ENCODE data around the gene SETMAR.

DNA sequence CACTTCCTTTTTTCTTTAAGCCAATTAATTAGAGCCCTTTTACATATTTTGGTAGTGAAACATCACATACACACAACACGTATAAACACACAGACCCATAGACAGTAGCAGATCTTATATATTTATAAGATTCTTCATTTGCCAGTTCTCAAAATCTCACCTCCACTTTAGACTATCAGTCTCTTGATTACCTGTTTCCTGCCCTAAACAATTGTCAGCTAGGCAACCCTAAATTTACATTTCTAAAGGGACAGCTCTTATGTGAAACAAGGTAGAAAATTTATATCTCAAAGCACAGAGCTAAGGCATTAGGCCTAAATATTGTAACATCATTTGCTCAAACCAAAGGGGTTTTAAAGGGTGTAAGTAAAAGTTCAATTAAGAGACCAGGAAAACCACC, 28.9 kb downstream of the SETMAR start:
- no peak for TF ChIP-seq EZH2 (IDR thresholded peaks at IDR 0.05; ENCODE audit: borderline replicate concordance, insufficient read depth, low read depth, low read length, poor library complexity, severe bottlenecking)
- TF ChIP-seq, protein P1, sequence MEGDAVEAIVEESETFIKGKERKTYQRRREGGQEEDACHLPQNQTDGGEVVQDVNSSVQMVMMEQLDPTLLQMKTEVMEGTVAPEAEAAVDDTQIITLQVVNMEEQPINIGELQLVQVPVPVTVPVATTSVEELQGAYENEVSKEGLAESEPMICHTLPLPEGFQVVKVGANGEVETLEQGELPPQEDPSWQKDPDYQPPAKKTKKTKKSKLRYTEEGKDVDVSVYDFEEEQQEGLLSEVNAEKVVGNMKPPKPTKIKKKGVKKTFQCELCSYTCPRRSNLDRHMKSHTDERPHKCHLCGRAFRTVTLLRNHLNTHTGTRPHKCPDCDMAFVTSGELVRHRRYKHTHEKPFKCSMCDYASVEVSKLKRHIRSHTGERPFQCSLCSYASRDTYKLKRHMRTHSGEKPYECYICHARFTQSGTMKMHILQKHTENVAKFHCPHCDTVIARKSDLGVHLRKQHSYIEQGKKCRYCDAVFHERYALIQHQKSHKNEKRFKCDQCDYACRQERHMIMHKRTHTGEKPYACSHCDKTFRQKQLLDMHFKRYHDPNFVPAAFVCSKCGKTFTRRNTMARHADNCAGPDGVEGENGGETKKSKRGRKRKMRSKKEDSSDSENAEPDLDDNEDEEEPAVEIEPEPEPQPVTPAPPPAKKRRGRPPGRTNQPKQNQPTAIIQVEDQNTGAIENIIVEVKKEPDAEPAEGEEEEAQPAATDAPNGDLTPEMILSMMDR (IDR thresholded peaks at IDR 0.05) = no peak
